Activated naive CD4-positive, alpha-beta T cell treated with Interleukin-2 at 50 U/mL for 16 hours (primary cell): ENCODE measurements around the gene ZNF547.

Experiments used
- DNase-seq: peaks from one replicate; pipeline ENCODE4 v3.0.0-alpha.2; 2020

The ZNF547 gene

GRCh38 chr19:57376151-57376550 lies 12.8 kb downstream of the ZNF547 start:
- no peak for DNase-seq

GRCh38 chr19:57377498-57378146 lies 14.3 kb downstream of the ZNF547 start:
- no peak for DNase-seq

GRCh38 chr19:57380923-57381322 lies 17.6 kb downstream of the ZNF547 start:
- no peak for DNase-seq

GRCh38 chr19:57382806-57383488 lies 19.6 kb downstream of the ZNF547 start:
- no peak for DNase-seq

- no peak for DNase-seq
These were observed 25.9 kb downstream of the ZNF547 start for GRCh38 chr19:57389194-57389729.

- DNase-seq, result peak; percentile 99
These were observed 26.6 kb downstream of the ZNF547 start, which contains the start of gene ZNF548 for GRCh38 chr19:57389730-57390598. Gene ZNF548, plus strand, starts transcription at chr19:57389854. Its CDS starts 246 bp downstream, at chr19:57390100.

- DNase-seq, result no peak
These were observed 32.4 kb downstream of the ZNF547 start for GRCh38 chr19:57395710-57396109.

GRCh38 chr19:57398868-57399267 lies 35.5 kb downstream of the ZNF547 start:
- DNase-seq, result no peak

- DNase-seq, result no peak
These were observed 40.6 kb downstream of the ZNF547 start for GRCh38 chr19:57403737-57404563.

- peak; percentile 73 for DNase-seq
These were observed 43.3 kb downstream of the ZNF547 start for GRCh38 chr19:57406516-57407123.

GRCh38 chr19:57410877-57411671 lies 47.7 kb downstream of the ZNF547 start, which contains the start of gene ZNF17:
Gene ZNF17, plus strand, starts transcription at chr19:57411161. Its CDS starts 2,455 bp downstream, at chr19:57413616.
- peak; percentile 94 for DNase-seq

- no peak for DNase-seq
These were observed 56.1 kb downstream of the ZNF547 start for GRCh38 chr19:57419439-57419838.

GRCh38 chr19:57421037-57421436 lies 57.7 kb downstream of the ZNF547 start:
- no peak for DNase-seq
